WI38 (cell line): ENCODE data around the gene SPATA9.
A peak's percentile ranks its signal among the peaks of the same experiment; 100 is the strongest.

Source experiments
- H3K4me3 ChIP-seq: 2 replicates; pipeline ENCODE4 v1.5.1; 2011; ENCODE audit warnings: low read depth, mild to moderate bottlenecking, control low read depth, low read length
- TF ChIP-seq, protein P1 (sequence below): IDR thresholded peaks from 2 replicates; pipeline ENCODE4 v1.5.1; 2012; ENCODE audit warnings: low read depth, mild to moderate bottlenecking, control low read depth, low read length

SPATA9 gene

DNA sequence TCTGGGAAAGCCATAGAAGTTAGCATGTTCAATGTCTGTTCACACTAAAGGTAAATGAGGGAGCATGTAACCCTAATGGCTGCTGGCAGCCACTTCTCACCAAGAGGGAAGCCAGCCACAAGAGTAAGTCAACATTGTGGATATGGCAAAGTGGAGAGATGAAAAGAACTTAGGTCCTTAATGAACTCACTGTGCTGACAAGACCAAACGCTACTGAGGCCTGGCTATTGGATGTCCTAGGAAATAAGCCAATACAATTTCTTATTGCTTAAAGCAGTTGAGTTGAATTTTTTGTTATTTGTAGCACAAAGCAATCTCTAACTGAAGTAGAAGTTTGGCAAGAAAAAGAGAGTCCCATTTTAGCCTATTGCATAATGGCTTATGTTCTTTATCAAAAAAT lies 56.1 kb downstream of the SPATA9 start:
- TF ChIP-seq, protein P1, sequence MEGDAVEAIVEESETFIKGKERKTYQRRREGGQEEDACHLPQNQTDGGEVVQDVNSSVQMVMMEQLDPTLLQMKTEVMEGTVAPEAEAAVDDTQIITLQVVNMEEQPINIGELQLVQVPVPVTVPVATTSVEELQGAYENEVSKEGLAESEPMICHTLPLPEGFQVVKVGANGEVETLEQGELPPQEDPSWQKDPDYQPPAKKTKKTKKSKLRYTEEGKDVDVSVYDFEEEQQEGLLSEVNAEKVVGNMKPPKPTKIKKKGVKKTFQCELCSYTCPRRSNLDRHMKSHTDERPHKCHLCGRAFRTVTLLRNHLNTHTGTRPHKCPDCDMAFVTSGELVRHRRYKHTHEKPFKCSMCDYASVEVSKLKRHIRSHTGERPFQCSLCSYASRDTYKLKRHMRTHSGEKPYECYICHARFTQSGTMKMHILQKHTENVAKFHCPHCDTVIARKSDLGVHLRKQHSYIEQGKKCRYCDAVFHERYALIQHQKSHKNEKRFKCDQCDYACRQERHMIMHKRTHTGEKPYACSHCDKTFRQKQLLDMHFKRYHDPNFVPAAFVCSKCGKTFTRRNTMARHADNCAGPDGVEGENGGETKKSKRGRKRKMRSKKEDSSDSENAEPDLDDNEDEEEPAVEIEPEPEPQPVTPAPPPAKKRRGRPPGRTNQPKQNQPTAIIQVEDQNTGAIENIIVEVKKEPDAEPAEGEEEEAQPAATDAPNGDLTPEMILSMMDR = no peak

DNA sequence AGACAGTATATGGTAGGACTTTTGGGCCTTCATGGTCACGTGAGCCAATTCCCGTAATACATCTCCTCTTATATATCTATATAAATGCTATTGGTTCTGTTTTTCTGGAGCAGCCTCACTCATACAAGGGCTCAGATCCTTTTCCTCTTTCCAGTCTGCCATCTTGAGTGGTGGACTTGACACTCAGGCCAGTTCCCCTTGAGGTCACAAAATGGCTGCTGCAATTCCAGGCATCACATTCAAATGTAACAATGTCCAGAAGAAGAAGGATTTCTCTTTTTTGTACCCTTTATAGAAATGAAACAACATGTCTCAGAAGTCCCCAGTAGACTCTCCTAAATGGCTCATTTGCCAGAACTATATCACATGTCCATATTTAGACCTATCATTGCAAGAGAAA lies 58.4 kb downstream of the SPATA9 start:
- TF ChIP-seq, protein P1 = no peak

More for the DNA sequence above, 56.1 kb downstream of the SPATA9 start:
- no peak overlapping the region for H3K4me3 ChIP-seq

DNA sequence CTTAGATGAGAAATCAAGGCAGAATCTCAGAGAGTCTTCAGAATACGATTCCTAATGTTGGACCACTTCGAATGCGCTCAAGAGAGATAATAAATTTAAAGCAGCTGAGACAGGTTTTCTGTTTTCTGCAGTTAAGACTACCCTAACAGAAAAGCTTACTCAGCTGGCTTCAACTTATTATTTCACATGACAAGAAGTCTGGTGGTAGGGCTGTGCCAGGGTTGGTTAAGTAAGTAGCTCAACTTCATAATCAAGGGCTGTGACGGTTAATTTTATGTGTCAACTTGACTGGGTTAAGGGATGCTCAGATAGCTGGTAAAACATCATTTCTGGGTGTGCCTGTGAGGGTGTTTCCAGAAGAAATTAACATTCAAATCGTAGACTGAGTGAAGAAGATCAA lies 59.1 kb downstream of the SPATA9 start:
- TF ChIP-seq, protein P1 = no peak
- H3K4me3 ChIP-seq = no peak overlapping the region

More for the DNA sequence above, 58.4 kb downstream of the SPATA9 start:
- no peak overlapping the region for H3K4me3 ChIP-seq

DNA sequence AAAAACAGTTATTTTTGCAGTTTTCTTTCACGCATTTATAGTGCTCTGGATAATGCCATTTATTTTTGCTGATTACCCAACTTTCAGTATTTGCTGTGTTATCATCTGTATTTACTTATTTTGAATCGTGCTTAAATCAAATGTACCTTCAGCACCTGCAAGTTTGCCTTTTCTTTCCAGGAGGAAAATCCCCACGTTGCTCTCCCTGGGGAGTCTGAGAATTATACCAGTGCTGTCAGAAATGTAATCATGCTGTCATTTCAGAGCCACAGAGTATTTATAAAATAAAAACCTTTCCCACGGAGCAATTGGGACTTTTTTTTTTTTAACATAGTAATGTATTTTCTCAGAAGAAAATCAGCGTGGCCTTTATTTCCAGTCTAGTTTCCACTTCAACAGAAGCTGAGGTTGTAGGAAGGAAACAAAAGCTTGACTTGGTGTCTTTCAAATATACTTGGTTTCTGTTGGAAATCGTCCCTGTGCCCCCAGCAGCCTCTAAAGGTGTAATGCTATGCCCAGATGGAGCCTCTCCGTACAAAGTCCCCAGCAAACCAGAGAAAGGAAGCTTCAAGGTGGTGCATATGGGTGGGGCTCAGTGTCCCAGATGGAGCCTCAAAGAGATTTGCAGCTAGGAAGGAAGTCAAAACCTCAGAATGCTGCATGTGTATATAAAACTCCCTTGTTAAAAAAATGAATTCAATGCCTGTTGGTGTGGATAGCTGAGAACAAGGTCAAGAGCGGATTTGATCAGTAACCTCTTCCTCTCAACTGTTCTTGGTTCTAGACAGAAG lies 60.8 kb downstream of the SPATA9 start:
- TF ChIP-seq, protein P1 = no peak
- no peak overlapping the region for H3K4me3 ChIP-seq

DNA sequence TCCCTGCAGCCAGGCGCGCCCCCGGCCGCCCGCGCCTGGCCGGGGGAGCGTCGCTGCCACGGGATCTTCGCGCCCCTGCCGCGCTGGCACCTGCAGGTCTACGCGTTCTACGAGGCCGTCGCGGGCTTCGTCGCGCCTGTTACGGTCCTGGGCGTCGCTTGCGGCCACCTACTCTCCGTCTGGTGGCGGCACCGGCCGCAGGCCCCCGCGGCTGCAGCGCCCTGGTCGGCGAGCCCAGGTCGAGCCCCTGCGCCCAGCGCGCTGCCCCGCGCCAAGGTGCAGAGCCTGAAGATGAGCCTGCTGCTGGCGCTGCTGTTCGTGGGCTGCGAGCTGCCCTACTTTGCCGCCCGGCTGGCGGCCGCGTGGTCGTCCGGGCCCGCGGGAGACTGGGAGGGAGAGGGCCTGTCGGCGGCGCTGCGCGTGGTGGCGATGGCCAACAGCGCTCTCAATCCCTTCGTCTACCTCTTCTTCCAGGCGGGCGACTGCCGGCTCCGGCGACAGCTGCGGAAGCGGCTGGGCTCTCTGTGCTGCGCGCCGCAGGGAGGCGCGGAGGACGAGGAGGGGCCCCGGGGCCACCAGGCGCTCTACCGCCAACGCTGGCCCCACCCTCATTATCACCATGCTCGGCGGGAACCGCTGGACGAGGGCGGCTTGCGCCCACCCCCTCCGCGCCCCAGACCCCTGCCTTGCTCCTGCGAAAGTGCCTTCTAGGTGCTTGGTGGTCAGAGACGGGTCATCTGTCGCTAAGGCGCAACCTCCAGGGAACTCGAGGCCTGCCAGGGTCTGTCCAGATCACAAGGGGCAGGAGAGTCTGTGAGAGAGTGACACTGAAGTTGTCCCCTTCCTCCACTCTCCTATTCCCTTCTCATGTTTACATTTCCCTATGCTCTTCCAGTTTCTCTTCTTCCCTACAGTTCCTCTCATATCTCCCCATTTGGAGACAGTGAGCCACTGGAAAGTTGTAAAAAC lies 61.6 kb downstream of the SPATA9 start:
- H3K4me3 ChIP-seq = peak overlapping the region; percentile 50
- TF ChIP-seq, protein P1 = no peak

DNA sequence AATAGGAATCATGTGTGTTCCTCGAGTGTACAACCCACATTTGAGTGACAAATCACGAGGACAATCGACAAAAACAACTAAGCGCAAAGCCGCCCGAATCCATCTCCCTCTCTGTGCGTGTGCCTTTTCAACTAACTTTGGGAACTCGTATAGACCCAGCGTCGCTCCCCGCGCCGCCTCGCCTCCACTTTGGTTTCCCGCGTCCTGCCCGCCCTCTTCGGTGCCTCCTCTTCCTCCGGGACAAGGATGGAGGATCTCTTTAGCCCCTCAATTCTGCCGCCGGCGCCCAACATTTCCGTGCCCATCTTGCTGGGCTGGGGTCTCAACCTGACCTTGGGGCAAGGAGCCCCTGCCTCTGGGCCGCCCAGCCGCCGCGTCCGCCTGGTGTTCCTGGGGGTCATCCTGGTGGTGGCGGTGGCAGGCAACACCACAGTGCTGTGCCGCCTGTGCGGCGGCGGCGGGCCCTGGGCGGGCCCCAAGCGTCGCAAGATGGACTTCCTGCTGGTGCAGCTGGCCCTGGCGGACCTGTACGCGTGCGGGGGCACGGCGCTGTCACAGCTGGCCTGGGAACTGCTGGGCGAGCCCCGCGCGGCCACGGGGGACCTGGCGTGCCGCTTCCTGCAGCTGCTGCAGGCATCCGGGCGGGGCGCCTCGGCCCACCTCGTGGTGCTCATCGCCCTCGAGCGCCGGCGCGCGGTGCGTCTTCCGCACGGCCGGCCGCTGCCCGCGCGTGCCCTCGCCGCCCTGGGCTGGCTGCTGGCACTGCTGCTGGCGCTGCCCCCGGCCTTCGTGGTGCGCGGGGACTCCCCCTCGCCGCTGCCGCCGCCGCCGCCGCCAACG lies 62.5 kb downstream of the SPATA9 start, which contains the start of gene GPR150:
GPR150 (plus strand) TSS at position 58 of the 840 bp plus-strand sequence; CDS start at position 247, 189 bp downstream.
- H3K4me3 ChIP-seq = peak within 1 kb of the TSS; percentile 54
- TF ChIP-seq, protein P1 = no peak; the same call in 1 of the 2 replicates
